Stimulated activated CD4-positive, alpha-beta T cell treated with anti-CD3 and anti-CD28 coated beads, Interleukin-15, amount 100 ng/mL, for 24 hours (primary cell): ENCODE results near the gene KITLG.
"Not testable (repeated sequence)": the region's sequence is repeated elsewhere in the genome, so short reads cannot be mapped to it uniquely, and the experiment has no call there.

Experiments used
- DNase-seq: peaks from one replicate; pipeline ENCODE4 v3.0.0-alpha.2; 2020

Gene KITLG

GRCh38 chr12:88575361-88575970 lies 4.8 kb downstream of the KITLG start:
- no peak for DNase-seq

- DNase-seq = no peak
Observed at GRCh38 chr12:88574278-88574677, 6.0 kb downstream of the KITLG start.

- no peak for DNase-seq
Observed at GRCh38 chr12:88573583-88573982, 6.7 kb downstream of the KITLG start.

- no peak for DNase-seq
Observed at GRCh38 chr12:88572781-88573549, 7.3 kb downstream of the KITLG start.

DNA sequence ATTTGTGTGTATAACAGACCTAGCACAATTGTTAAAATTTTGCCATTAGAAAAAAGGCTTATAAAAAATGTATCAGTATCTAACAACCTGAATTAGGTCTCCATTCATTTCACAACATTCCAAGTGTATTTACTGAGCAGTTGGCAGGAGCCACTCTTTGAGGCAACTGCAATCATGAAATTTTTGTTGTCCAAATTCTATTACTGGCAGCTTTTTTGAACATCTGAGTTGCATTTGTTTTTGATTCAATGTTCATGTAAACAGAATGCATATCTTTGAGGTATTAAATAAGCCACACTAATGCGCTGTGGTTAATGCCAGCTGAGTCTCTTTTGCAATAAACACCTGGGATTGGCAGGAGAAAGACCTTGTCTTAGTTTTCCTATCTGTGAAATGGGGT lies 8.7 kb downstream of the KITLG start:
- DNase-seq = no peak

- no peak for DNase-seq
Observed at GRCh38 chr12:88570103-88570502, 10.2 kb downstream of the KITLG start.

DNA sequence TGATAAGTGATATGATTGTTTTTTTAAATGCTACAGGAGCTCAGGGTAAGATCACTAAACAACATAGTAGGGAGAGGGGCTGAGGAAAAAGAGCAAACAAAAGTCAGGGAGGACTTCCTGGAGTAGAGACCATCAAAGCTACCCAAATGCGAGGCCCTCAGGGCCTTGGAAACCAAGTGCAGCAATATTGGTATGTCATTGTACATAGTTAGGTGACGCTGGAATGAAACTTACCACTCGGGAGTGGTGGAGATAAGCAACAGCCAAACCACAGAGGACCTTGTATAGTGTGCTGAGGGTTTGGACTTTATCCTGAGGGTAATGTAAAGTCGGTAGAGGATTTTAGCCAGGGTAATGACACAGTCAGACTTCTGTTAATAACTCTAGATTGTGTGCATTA lies 13.8 kb downstream of the KITLG start:
- no peak for DNase-seq

GRCh38 chr12:88562846-88563582 lies 17.3 kb downstream of the KITLG start:
- DNase-seq = no peak

- no peak for DNase-seq
Observed at GRCh38 chr12:88562151-88562550, 18.1 kb downstream of the KITLG start.

DNA sequence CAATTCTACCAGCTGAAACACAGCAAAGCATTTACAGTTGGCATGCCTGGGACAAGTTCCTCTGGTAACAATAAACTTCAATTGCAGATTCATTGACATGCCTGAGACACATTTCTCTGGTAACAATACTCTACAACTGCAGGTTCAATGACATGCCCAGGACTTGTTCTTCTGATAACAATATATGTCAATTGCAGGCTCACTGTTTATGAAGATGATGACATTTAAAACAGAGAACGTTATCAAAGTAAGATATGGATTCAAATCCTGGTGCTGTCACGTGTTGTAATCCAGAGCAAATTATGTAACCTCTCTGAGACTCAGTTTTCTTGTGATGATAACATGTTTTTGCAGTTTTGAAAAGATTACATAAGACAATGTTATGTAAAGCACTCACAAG lies 20.5 kb downstream of the KITLG start:
- no peak for DNase-seq

GRCh38 chr12:88559199-88559598 lies 21.1 kb downstream of the KITLG start:
- DNase-seq = no peak

GRCh38 chr12:88558340-88558867 lies 21.9 kb downstream of the KITLG start:
- no peak for DNase-seq

DNA sequence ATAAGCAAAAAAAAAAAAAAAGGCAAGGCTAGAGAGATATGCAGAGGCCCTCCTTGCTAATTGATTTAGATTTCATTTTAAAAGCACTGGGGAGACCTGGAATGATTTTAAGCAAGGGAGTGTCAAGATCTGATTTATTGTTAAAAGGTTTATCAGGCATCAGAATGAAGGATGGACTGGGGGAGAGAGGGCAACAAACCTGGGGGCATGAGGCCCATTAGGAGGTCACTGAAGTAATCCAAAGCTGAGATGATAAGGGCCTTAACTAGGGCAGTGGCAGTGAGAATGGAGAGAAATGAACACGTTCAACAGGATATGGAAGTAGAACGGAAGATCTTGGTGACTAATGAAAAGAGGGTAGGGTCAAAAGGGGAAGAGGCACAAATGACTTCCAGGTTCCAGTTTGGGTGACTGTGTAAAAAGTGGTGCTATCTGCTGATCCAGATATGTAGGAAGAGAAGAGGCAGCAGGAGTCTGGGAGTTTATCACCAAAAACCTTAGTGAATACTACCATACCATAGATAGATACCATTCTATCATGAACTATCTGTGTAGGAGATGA lies 24.0 kb downstream of the KITLG start:
- no peak for DNase-seq

GRCh38 chr12:88553941-88554658 lies 26.2 kb downstream of the KITLG start:
- no peak for DNase-seq

- no peak for DNase-seq
Observed at GRCh38 chr12:88552610-88553079, 27.6 kb downstream of the KITLG start.

- no peak for DNase-seq
Observed at GRCh38 chr12:88549929-88550328, 30.3 kb downstream of the KITLG start.

- not testable (repeated sequence) for DNase-seq
Observed at GRCh38 chr12:88547949-88548348, 32.3 kb downstream of the KITLG start.

GRCh38 chr12:88546853-88547252 lies 33.4 kb downstream of the KITLG start:
- no peak for DNase-seq

- no peak for DNase-seq
Observed at GRCh38 chr12:88546226-88546625, 34.0 kb downstream of the KITLG start.

GRCh38 chr12:88544991-88545980 lies 35.0 kb downstream of the KITLG start:
- DNase-seq = no peak

GRCh38 chr12:88539893-88540292 lies 40.4 kb downstream of the KITLG start:
- no peak for DNase-seq
